GM19238 (cell line): ENCODE measurements around the gene OSER1.

ENCODE experiments used
- DNase-seq: peaks from one replicate; pipeline ENCODE4 v3.0.0; 2011; ENCODE audit warnings: low spot score; ENCODE audit not compliant: insufficient read length

Gene OSER1

DNA sequence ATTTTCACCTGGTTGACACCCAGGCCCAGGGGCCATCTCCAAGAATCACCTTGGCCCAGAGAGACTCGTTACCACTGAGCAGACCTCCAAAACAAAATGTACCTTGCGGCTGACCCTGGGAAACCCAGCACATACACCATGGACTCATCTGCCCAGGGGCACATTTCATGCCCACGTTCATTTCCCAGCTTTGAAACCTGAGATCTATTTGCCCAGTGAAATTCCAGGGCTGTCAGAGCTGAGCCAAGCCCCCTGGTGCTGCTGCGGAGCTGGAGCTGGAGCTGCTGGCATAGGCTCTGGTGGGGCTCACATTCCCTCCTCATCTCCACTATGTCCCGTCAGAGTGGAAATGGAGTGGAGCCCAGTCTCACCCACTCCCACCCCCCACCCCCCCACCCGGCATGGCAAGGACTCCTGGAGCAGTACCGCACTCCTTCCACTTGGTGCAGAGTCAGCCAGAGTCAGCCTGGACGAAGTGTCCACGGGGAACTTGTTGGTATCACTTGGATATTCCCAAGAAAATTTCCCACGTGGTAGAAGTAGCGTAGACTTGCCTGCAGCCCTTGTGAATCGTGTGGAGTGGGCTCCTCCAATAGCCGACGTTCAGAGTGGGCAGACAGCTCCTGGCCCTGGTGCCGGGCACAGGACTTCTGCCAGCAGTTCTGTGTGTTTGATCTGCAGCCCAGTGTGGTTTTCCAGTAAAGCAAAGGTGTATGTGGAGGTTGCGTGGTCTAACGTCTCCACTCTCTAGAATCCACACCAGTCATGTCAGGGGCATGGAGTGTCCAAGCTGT is 18.1 kb upstream of the OSER1 start:
- no peak for DNase-seq

DNA sequence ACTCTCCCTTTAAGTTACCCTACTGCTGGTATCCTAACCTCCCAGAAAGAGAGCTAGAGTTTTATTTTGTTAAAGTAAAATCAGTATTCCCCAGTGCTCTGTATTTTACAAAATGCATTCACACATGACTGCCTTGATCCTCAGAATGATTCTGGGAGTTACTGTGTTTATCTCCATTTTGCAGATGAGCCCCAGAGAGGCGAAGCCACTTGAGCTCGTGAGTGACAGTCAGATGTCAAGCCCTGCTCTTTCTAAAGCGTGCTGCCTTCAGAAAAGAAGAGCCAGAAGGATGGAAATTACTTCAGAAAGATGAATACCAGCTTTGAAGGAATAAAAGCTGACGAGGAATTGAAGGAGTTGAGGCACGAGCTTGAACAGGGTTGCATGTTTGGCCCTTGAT is 14.1 kb upstream of the OSER1 start:
- DNase-seq, result no peak

GRCh38 chr20:44223721-44224120 is 13.2 kb upstream of the OSER1 start:
- DNase-seq, result no peak

- DNase-seq, result no peak
Observed at GRCh38 chr20:44222633-44223368, 12.2 kb upstream of the OSER1 start.

DNA sequence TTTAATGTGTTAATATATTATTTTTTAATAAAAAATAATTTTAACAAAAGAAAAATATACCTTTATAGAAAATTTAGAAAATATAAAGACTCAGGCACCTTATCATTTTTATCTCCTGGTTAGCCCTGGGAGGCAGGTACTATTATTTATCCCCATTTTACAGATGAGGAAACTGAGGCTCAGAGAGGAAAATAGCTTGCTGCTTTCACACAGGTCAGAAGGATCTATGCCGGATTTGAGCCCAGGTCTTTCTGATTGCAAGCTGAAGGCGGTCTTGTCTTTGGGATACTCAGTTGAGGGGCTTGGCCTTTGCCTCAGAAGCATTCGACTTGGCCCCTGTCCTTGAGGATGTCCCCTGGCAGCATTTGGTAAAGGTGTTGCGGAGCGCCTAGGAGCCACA is 11.5 kb upstream of the OSER1 start:
- no peak for DNase-seq

DNA sequence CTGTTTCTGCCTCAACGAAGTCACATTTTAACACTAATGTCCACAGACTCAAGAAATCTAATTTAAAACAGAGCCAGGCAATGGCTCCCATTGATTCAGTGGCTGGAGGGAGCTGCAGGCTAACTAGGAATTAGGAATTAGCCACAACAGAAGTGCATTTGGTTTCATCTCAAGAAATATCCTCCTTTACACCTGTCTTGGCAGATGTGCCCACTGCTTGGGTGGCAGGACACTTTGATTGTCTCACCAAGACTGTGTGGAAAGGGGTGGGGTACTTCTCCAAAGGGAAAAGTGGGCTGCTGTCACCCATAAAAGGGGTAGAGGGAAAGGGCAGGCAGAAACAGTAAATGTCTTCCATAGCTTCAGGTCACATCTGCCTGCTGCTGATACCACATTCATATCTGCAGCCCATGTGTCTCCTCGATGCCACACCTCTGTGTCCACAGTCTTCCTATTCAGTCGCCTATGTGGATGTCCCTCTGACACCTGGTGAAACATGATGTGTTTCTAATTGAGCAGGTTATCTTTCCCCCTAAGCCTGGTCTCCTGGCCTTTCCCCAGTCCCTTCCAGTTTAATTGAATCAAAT is 10.9 kb upstream of the OSER1 start:
- no peak for DNase-seq

GRCh38 chr20:44219791-44220190 is 9.2 kb upstream of the OSER1 start:
- DNase-seq, result no peak

DNA sequence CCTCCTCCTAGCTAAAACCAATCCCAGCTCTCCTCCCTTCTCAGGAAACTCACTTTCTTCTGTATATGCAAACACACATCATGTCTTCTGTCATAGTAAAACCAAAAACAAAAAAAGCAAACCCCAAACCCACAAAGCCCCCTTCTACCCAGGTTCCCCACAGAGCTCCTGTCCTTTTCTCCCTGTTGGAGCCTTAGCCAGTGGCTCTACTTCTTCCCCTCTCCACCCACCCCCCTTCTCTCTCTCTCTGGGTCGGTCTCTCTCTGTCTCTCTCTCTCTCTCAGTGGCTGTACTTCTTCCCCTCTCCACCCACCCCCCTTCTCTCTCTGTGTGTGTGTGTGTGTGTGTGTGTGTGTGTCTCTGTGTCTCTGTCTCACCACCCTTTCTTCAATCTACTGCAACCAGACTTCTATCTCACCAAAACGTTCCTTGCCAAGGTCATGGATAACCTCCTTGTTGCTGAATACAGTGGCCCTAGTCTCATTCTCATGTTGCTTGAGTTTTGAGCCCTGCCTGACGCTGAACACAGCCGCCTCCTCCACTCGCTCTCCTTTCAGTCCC is 8.7 kb upstream of the OSER1 start:
- DNase-seq, result no peak

DNA sequence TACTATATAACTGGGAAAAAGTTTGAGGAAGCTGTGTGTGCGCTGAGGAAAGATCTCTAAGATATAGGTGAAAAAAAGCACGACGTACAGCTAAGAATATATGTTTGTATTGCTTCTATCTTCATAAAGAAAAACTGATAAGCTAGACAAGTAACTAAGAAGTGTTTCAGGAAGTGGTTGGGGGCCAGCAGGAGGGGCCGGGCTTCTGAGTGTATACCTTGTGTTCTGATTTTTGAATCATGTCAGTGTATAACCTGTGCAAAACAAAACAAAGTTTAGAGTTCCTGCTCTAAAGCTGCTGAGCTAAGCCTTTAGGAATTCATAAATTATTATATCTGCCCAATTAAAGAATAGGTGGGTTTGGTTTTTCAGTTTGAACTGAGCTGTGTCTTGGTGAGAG is 7.9 kb upstream of the OSER1 start:
- DNase-seq, result no peak

GRCh38 chr20:44217342-44218092 is 6.9 kb upstream of the OSER1 start:
- DNase-seq, result no peak

- DNase-seq, result peak; percentile 27
Observed at GRCh38 chr20:44215125-44215524, 4.6 kb upstream of the OSER1 start.

- DNase-seq, result no peak
Observed at GRCh38 chr20:44212792-44213191, 2.2 kb upstream of the OSER1 start.

DNA sequence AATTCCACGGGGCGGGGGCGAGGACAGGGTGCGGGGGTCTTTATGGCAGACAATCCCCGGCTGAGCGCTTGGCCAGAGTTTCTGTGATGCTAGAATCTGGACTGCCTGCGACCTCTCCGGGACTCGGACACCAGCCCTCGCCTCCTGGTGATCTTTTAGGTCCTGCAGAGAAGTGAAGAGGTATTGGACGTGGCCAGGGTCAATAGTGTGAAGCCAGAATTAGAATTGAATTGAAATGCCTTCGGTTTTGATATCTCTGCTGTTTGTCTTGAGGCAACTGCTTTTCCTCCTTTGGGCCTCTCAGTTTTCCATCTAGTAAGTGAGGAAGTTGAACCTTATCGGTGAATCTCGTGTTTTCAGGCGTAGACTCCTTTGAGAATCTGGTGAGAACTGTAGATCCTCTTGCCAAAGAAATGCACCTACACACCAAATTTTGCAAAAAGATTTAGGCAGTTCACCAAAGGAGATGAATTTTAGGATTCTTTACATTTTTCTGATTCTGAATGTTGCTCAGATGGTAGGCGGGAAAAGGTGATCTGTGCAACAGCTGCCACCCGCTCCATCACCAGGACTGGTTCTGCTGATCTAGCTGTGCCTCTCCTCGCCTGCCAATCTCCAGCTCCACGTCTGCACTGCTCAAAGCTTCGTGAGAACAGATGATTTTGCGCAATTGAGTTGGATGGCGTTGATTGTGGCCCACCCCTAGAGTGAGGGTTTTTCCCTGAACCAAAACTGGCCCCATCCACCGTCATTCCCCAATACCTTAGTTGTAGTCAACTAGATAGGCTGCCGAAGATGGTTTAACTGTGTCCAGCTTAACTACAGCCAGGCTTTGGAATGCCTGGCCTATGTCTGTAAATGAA is 837 bp upstream of the OSER1 start:
- no peak for DNase-seq

GRCh38 chr20:44209686-44210405 is 725 bp downstream of the OSER1 start:
- DNase-seq, result no peak

DNA sequence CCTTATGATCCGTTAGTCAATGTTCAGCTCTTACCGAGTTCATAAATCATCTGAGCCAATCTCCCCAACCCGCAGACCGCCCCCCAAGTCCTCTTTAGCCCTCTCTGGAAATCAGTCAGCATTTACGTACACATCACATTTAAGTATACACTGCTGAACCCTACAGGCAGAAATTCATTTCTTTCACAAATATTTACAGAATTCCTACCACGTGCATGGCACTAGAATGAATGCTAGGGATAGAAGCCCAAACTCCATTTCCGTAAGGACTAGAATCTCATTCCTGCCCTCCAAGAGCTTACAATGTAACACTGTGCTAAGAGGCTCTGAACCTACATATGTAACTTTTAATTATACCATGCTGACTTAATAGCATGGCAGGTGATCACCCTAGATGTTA is 1.8 kb downstream of the OSER1 start:
- no peak for DNase-seq

- DNase-seq, result no peak
Observed at GRCh38 chr20:44208165-44208564, 2.4 kb downstream of the OSER1 start.

DNA sequence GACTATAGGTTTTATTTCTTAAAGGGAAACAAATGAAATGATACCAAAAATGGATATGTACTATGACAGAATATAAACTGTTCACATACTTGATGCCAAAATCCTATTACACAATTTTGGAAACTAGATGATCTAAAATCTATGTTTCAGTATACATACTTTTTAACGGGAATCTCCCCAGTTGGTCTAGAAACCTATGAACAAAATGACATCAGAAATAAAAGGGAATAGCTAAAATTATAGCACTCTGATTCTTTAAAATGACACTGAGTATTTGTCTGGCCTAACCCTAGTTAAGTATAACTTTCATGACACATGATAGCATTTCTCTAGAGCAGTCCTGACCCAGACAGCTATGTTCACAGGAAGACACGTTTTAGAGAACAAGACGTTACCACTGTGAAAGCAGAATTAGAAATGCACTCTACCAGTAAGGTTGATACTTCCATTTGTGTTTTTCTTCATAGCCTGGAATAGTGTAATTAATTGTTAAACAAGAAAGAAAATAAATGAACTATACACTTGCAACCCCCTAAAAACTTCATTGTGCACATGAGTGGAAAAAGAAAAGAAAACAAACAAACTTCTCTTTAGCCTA is 3.3 kb downstream of the OSER1 start:
- no peak for DNase-seq

- DNase-seq, result no peak
Observed at GRCh38 chr20:44206132-44206531, 4.4 kb downstream of the OSER1 start.

DNA sequence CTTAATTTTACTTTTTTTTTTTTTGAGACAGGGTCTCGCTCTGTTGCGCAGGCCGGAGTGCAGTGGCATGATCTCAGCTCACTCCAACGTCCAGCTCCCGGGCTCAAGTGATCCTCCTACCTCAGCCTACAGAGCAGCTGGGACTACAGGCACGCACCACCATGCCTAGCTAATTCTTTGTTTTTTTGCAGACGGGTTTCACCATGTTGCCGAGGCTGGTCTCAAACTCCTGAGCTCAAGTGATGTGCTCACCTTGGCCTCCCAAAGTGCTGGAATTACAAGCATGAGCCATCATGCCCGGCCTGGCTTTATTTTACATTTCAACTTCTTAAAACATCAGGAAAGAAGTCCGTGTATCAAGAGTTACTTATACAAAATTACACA is 5.7 kb downstream of the OSER1 start:
- DNase-seq, result no peak
